ENCODE data around the gene OR4D2.

- TF ChIP-seq CTCF (CRISPR knock-in tag; IDR thresholded peaks at IDR 0.05) (no peak), ATF1 (CRISPR knock-in tag; IDR thresholded peaks at IDR 0.05) (no peak), ZNF24 (IDR thresholded peaks at IDR 0.05) (no peak), CEBPG (CRISPR knock-in tag; IDR thresholded peaks at IDR 0.05) (no peak), NPAS2 (CRISPR knock-in tag; IDR thresholded peaks at IDR 0.05; ENCODE audit: borderline replicate concordance) (no peak), ZNF768 (CRISPR knock-in tag; IDR thresholded peaks at IDR 0.05) (no peak), KAT7 (CRISPR knock-in tag; IDR thresholded peaks at IDR 0.05; ENCODE audit: borderline replicate concordance) (no peak), BHLHE40 (IDR thresholded peaks at IDR 0.05; ENCODE audit: low read length) (no peak), ZNF274 (CRISPR knock-in tag; IDR thresholded peaks at IDR 0.05) (no peak)
These were observed 13.7 kb upstream of the OR4D2 start for GRCh38 chr17:58153046-58153445.

All from HepG2 (cell line).